ENCODE data around the gene CNTNAP2. TPM values are rescaled to one million over a fixed set of nuclear protein-coding genes. Genes with fewer than 3 reads are reported as not detected.

Gene CNTNAP2
- total RNA-seq, 4 donors from 2014 or later: 0.42 to 0.71 TPM; not detected in 2

- WGBS, 2 donors: 88 to 91% methylated on average over 1 of the region's 1 CpG
- DNase-seq (ENCODE audit: low spot score in 2 of 2): no peak
- TF ChIP-seq CTCF (IDR thresholded peaks at IDR 0.05): no peak
- no peak overlapping the region for H3K4me3 ChIP-seq (ENCODE audit: low read depth, poor library complexity, severe bottlenecking)
- intact Hi-C loops (cut with DNase I; ENCODE audit: low total_unique reads): no loop called here
Measured at GRCh38 chr7:147861058-147861716, 1744.6 kb downstream of the CNTNAP2 start.

- 84 to 85% methylated on average over 6 of the region's 6 CpGs for WGBS, 2 donors
- intact Hi-C loops (cut with DNase I; ENCODE audit: low total_unique reads): no loop called here
- DNase-seq (ENCODE audit: low spot score in 2 of 2): no peak
- no peak overlapping the region for H3K4me3 ChIP-seq (ENCODE audit: low read depth, poor library complexity, severe bottlenecking)
- TF ChIP-seq CTCF (IDR thresholded peaks at IDR 0.05): no peak
- no peak for TF ChIP-seq POLR2A (IDR thresholded peaks at IDR 0.05)
Measured at GRCh38 chr7:147861945-147862344, 1745.3 kb downstream of the CNTNAP2 start.

DNA sequence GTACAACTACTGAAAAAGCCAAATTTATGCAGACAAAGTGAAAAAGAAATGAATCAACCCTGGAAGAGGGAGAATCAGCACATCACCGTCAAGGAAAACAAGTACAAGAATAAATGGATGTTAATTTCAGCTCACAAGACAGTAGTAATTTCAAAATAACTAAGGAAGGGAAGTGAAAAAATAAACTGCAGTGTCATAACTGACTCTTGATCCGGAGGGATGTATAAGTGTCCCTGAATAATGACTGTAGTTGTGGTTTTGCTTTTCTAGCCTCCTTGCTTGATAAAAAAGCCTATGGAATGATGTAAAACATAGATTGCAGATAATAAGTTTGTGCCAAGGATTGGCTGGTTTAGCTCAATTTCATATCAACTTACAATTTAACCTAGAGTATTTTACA lies 1752.9 kb downstream of the CNTNAP2 start:
- no peak overlapping the region for H3K4me3 ChIP-seq (ENCODE audit: low read depth, poor library complexity, severe bottlenecking)
- 63 to 65% methylated on average over 2 of the region's 2 CpGs for WGBS, 2 donors
- no peak for TF ChIP-seq CTCF (IDR thresholded peaks at IDR 0.05)
- no peak for TF ChIP-seq POLR2A (IDR thresholded peaks at IDR 0.05)
- intact Hi-C loops (cut with DNase I; ENCODE audit: low total_unique reads): no loop called here
- no peak for DNase-seq (ENCODE audit: low spot score in 2 of 2)

DNA sequence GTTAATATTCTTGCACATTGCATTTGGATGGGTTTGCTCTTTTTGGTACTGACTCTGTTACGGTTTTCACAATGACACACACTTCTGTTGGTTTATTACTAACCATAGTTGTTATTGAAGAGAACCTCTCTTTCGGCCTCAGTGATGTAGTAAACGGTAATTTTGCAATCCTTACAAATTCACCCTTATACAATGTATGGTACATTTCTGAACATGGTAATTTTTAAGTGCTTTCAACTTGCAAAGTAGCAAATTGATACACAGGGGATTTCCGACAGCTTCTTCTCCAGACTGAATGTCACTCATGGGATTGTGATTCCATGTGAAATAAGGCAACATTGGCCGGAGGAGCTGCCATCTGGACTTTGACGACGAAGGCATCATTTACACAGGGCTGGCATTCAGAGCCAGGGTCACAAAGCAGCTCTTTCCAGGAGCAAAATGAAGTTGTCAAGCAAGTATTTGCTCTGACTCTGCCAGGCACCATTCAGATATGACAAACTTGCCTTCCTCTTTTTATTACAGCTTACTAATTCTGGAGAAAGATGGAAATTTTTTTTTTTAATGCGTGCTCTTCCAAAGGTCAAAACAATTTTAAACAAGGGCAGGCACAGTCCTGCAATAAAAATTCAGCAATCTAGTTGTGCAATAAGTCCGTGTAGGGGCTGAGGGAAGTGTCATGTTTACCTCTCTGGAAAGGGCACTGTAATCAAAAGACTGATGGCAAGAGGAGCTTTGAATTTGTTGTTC lies 1762.5 kb downstream of the CNTNAP2 start:
- TF ChIP-seq CTCF (IDR thresholded peaks at IDR 0.05) (no peak), POLR2A (IDR thresholded peaks at IDR 0.05) (no peak)
- H3K4me3 ChIP-seq (ENCODE audit: low read depth, poor library complexity, severe bottlenecking): no peak overlapping the region
- 44 to 54% methylated on average over 9 of the region's 9 CpGs for WGBS, 2 donors
- intact Hi-C loops (cut with DNase I; ENCODE audit: low total_unique reads): no loop called here
- DNase-seq (ENCODE audit: low spot score in 2 of 2): no peak

DNA sequence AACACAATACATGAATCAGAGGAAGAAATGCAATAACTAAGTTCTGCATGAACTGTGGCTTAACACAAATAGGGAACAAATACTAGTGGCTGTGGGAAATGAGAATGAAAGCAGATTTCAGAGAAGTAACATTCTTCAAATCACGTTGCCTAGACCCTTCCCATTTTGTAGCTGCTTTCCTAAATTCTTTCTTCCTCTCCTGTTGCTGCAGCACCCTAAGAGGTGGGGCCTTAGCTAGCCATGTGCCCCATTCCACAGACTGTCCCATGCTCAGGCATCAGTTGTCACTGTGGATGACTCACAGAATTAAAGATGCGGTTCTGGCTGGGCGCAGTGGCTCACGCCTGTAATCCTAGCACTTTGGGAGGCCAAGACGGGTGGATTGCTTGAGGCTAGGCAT lies 1769.3 kb downstream of the CNTNAP2 start:
- WGBS, 2 donors: 73 to 75% methylated on average over 5 of the region's 5 CpGs
- intact Hi-C loops (cut with DNase I; ENCODE audit: low total_unique reads): no loop called here
- no peak for DNase-seq (ENCODE audit: low spot score in 2 of 2)
- no peak for TF ChIP-seq POLR2A (IDR thresholded peaks at IDR 0.05)
- TF ChIP-seq CTCF (IDR thresholded peaks at IDR 0.05): no peak
- no peak overlapping the region for H3K4me3 ChIP-seq (ENCODE audit: low read depth, poor library complexity, severe bottlenecking)

All from lower leg skin (tissue), 4 donors.